Fibroblast of skin of left quadriceps (primary cell): ENCODE results near the gene SLC25A21.
"Not testable (repeated sequence)": the region's sequence is repeated elsewhere in the genome, so short reads cannot be mapped to it uniquely, and the experiment has no call there.

Source experiments
- DNase-seq, 2 experiments: peaks; one replicate each; pipeline ENCODE4 v3.0.0-alpha.2; 2013; ENCODE audit warnings: low read depth in 2 of 2

The SLC25A21 gene

DNA sequence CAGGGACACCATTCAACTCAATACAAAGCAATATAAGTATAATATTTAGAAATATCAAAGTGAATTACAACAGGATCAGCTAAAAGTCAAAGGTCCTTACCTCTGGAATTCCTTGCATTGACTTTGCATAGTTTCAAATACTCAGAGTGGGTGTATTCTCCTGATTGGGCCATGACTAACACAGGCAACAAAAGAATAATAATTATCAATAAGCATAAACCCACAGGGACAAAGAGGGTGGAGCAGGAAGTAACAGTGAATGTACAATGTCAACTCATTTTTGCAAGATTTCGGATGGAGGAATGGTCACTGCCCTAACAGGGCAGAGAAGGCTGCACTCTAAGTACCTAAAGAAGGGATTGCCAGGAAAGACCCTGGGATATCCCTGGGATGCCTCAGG lies 303.3 kb downstream of the SLC25A21 start:
- no peak for DNase-seq

- DNase-seq = no peak
These were observed 305.5 kb downstream of the SLC25A21 start for GRCh38 chr14:36866867-36867266.

DNA sequence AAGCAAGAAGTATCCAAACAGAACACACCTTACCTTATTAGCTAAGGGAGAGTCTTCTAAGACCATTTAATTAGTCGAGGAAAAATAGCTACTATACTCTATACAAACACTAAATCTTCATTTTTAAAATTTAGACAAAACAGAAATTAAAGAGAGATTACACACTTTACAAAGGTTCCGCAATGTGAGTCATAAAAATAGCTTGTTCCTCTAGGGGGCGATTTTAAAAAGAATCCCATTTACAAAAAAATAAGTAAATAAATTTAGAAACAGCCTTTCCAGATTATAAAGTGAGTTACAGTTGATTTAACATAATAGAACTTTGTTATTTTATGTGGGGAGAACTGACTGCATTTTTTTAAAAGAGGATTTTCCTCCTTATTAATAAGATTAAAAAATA lies 309.1 kb downstream of the SLC25A21 start:
- DNase-seq = no peak

DNA sequence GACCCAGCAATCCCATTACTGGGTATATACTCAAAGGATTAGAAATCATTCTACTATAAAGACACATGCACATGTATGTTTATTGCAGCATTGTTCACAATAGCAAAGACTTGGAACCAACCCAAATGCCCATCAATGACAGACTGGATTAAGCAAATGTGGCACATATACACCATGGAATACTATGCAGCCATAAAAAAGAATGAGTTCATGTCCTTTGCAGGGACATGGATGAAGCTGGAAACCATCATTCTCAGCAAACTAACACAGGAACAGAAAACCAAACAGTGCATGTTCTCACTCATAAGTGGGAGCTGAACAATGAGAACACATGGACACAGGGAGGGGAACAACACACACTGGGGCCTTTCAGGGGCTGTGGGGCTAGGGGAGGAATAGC lies 310.2 kb downstream of the SLC25A21 start:
- not testable (repeated sequence) for DNase-seq

DNA sequence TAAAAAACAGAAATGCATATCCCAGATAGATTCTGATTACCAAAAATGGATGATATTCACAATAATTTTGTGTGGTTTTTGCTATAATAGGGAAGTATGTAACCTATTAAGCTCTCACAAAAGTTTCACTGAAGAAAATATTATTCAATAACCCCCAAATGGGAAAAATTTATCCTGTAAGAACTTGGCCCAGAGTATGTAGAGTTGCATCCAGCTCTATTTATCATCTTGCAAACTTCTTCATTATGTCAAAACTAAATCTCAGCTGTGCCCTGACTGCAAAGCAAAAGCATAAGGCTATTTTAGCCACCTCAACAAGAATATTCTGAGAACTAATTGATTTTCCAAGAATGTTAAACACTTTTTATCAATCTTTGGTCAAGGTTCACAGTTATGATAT lies 311.6 kb downstream of the SLC25A21 start:
- DNase-seq = no peak

DNA sequence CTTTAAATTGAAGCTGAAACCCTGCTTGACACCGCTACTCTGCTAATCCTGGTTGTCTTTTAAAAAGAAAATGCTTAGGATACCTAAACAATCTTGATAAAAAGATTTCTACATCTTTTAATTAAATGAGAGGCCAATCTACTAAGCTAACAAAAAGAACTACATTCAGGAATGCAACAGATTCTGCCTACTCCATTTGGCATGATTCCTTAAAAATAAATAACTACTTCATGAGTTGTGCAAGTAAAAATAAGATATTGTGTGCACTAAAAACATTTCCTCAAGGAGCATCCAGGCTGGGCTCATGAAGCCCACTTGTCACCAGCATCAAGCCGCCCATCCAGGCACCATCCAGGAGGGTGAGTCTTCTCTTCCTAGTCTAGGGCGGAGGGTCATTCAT lies 313.3 kb downstream of the SLC25A21 start:
- no peak for DNase-seq

DNA sequence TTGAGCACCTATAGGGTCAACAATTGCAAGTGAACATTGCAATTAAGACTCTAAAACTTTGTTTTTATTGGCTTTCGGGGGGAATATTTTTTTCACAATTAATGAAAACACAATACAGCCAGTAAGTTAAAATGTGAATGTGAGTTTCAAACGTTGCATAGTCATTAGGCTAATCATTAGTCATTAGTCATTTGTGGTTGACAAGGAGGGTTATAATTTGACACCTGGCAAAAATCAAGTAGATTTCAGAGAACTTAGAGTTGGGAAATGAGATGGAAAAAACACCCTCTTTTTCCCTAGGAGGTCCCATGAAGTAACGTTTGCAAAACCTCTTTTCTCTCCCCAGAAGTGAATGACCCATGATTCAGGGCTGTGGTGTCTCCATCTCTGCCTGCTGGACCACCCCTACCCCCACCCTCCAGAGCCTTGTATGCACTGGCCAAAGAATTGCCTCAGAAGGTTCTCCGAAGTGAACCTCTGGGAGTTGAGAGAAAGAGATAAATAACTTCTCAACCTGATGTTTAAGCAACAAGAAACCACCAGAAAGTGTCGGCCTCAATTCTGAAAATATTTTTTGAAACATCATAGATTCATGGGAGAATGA lies 314.5 kb downstream of the SLC25A21 start:
- DNase-seq = no peak

DNA sequence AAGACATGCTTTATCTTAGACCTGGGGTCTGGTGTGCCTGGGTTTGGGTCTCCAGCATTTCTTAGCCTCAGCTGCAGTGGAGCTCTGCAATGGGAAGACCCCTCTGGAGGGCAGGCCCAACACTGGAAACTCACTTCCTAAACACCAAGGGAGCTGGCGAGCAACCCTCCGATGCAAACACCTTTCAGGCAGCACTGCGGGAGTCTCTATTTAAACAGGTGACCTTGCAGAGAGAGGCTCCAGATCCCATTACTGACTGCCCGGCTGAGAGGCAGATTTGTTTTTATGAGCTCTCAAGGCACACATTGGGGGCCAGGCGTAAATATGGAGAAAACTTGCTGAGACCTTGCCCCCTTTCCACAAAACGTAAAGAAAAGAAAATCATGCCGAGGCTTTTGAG lies 315.3 kb downstream of the SLC25A21 start:
- no peak for DNase-seq

- DNase-seq = no peak
These were observed 316.1 kb downstream of the SLC25A21 start for GRCh38 chr14:36856095-36856878.

DNA sequence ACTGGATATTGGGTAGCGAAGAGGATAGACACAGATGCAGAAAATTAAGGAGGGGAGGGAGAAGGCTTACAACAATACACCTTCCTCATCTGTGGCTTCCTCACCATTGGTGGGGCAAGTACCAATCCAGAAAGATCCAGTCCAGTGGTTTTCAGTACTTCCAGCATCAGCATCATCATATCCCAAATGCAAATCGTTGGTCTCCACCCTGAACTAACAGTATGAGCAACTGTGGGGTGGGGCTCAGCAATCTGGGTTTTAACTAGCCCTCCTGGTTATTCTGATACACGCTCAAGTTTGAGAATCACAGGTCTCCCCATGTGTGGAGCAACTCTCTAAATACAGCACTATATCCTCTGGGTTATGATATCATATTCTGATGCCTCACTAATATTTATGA lies 317.0 kb downstream of the SLC25A21 start:
- DNase-seq = no peak

DNA sequence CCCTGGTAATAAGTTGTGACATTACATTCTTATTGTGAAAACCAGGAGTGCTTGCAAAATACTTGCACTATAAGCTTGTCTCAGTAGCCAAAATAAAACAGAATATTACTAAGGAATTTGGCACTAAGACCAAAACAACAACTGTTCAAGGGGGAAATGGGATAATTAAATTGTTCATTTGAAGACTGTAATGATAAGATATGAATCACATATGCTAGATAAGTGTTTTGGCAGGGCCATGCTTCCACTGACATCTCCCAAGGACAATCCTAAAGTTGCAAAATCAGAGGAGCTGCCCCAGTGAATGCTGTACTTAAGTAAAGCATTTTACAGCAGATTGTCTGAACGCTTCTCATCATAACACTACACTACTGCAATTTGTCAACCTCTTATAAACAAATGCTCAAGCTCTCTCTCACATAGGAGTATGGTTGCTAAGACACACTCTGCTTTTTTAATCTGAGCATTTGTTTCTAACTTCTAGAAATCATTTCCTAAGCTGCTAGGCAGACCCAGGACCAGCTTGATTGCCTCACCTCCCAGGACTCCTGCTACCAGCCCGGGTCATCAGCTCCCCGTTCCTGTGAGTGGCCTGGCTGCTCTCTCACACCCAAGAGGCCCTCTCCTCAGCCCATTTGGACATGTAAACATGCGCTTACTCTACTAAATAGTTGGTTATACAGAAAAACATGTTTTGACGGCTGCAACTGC lies 319.3 kb downstream of the SLC25A21 start:
- no peak for DNase-seq

GRCh38 chr14:36848213-36848612 lies 324.2 kb downstream of the SLC25A21 start:
- DNase-seq = no peak

DNA sequence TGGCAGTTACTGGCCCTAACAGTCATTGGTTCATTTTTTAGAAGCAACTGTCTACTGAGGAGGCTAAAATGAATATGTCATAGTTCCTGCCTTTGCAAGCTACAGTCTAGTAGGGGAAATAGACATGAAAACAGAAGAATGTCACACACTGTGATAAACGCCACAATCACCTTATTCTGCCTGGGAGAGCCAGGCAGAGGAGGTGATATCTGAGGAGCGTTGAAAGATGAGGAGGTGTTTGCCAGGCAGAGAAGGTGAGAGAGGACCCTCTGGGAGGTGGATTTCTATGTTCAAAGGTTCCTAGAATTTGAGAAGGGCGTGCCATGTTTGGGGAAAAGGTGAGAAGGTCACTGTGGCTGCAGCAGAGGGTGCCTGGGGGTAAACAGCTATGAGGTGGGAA lies 325.0 kb downstream of the SLC25A21 start:
- no peak for DNase-seq

GRCh38 chr14:36845356-36846012 lies 326.9 kb downstream of the SLC25A21 start:
- no peak for DNase-seq

GRCh38 chr14:36844443-36845195 lies 327.8 kb downstream of the SLC25A21 start:
- DNase-seq = no peak

DNA sequence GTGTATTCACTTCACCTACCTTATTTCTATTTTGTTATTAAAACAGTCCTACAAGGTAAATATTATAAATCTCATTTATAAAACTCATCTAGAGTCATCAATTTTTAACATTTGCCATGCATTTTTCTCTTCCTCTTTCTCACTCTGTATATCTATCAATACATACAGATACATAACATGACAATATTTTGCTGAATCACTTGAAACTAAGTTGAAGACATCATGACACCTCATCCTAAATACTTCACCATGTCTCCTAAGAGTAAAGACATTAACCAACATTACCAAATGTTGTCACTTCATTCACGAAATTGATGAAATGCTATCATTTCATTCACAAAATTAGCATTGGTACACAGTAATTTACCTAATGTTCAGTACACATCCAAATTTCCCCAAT lies 329.0 kb downstream of the SLC25A21 start:
- DNase-seq = no peak

- no peak for DNase-seq
These were observed 337.3 kb downstream of the SLC25A21 start for GRCh38 chr14:36835128-36835527.

DNA sequence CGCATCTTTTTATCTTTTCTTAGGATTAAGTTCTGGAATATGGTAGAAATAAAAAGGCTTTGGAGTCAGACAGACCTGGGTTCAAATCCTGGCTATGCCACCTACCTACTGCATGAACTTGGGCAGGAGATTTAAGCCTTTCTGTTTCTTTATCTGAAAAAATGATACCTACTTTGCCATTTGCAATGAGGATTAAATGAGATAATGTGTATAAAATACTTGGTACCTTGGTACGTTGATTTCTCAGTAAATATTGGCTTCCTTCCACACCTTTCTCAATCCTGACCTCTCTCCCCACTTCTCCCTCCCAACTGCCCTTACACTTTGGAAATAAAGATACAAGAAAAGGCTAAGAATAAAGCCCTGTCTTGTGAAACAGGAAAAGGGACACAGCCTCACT lies 338.1 kb downstream of the SLC25A21 start:
- DNase-seq = no peak

DNA sequence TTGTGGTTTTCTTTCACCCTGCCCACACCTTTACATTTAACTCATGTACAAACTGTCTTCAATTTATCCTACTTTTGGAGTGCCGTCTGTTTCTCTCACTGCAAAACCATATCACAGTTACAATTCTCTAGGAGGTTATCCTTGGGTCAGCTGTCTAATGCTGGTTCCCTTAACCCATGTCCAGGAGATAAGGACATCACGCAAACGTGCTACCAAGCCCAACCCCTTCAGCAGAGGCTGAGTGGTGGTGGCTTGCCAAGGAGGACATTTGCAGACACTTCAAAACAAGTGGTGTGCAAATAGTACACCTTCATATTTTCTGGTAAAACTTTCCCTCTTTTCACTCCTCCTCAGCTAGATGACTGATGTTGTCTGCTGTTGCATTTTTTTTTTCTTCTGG lies 342.9 kb downstream of the SLC25A21 start:
- no peak for DNase-seq

DNA sequence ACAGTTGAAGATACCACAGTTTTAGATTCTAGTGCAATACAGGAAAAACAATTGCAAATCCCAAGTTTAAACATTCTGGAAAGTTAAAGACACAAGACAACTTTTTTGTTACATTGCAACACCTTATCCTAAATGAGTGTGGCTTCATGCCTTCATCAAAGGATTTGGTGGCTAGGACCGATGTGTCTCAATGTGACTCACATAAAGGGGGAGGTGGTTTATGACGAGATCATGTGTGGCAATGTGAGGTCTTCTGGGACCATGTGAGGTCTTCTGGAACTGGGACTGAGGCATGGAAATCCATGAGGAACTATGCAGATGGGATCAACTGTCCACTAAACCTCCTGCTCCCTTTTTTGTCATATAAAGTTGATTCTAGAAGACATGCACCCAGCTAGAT lies 344.5 kb downstream of the SLC25A21 start:
- DNase-seq = no peak

DNA sequence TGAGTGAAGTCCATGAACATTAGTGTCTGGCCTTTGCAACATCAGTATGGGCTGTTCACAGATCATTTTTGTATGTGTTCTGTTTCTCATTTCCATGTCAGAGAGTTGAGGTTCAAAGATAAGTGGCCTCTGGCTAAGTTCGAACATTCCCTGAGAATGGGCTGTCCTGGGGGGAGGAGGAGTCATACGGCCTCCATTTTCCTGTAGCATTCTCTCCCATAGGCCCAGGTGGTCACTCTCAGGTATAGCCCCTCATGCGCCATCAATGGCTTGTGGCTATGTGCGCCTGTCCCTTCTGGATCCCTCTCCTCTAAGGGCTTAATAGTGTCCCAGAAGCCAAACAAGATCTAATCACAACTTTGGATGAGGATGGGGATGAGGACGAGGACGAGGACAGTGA lies 345.8 kb downstream of the SLC25A21 start:
- DNase-seq = no peak

DNA sequence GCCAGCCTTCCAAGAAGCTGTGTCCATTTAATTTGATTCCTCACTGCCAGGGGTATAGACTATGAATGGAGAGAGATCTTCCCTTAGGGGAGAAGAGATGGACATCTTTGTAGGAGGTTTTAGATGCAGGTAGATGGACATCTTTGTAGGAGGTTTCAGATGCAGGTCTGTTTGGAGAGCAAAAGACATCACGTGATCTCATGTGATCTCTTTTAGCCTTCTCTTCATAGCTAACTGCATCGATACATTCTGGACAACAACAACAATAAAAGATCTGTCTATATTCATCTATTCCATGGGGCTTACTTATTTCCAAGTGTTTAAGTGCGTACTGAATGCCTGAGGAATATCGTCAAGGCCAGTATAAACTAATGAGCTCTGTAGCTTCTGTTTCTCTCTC lies 347.6 kb downstream of the SLC25A21 start:
- DNase-seq = no peak
